Endodermal cell (in vitro differentiated cells): ENCODE results near the gene RNF113B. TPM values are rescaled to one million over a fixed set of nuclear protein-coding genes. Genes with fewer than 3 reads are reported as not detected.

Source experiments
- DNase-seq: peaks from one replicate; pipeline ENCODE4 v3.0.0-alpha.2; 2017
- H3K27ac ChIP-seq: 2 replicates; pipeline ENCODE4 v1.5.1; 2013; ENCODE audit warnings: mild to moderate bottlenecking, low read depth, low read length, moderate library complexity
- H3K27me3 ChIP-seq: 2 replicates; pipeline ENCODE4 v1.6.1; 2013; ENCODE audit warnings: mild to moderate bottlenecking, low read length, moderate library complexity; ENCODE audit not compliant: insufficient read depth, control insufficient read depth, poor library complexity, severe bottlenecking
- H3K36me3 ChIP-seq: 2 replicates; pipeline ENCODE4 v1.7.0; 2013; ENCODE audit warnings: mild to moderate bottlenecking, low read length, moderate library complexity; ENCODE audit not compliant: control insufficient read depth, insufficient read depth
- H3K4me1 ChIP-seq: one replicate; pipeline ENCODE4 v1.7.0; 2013; ENCODE audit warnings: low read length; ENCODE audit not compliant: control insufficient read depth, insufficient read depth
- H3K4me3 ChIP-seq: 2 replicates; pipeline ENCODE4 v1.5.1; 2013; ENCODE audit warnings: mild to moderate bottlenecking, low read length, moderate library complexity
- H3K9ac ChIP-seq: 2 replicates; pipeline ENCODE4 v1.6.1; 2013; ENCODE audit warnings: mild to moderate bottlenecking, low read length, moderate library complexity; ENCODE audit not compliant: poor library complexity, severe bottlenecking; ENCODE audit errors: extremely low read depth
- H3K9me3 ChIP-seq: 2 replicates; pipeline ENCODE4 v1.6.1; 2013; ENCODE audit warnings: mild to moderate bottlenecking, low read length, moderate library complexity; ENCODE audit not compliant: control insufficient read depth
- H3K27ac Mint-ChIP-seq: 2 replicates; pipeline ENCODE4 v1.8.0; 2020; ENCODE audit warnings: mixed read lengths
- H3K27me3 Mint-ChIP-seq: 2 replicates; pipeline ENCODE4 v1.8.0; 2021; ENCODE audit warnings: mild to moderate bottlenecking, mixed read lengths; ENCODE audit not compliant: insufficient read depth
- H3K36me3 Mint-ChIP-seq: 2 replicates; pipeline ENCODE4 v1.8.0; 2020; ENCODE audit warnings: low read depth, mixed read lengths
- H3K4me1 Mint-ChIP-seq: 2 replicates; pipeline ENCODE4 v1.8.0; 2020; ENCODE audit warnings: mixed read lengths
- H3K4me3 Mint-ChIP-seq: 2 replicates; pipeline ENCODE4 v1.8.0; 2020; ENCODE audit warnings: mild to moderate bottlenecking, moderate library complexity, mixed read lengths
- H3K9me3 Mint-ChIP-seq: 2 replicates; pipeline ENCODE4 v1.8.0; 2020; ENCODE audit warnings: mild to moderate bottlenecking, mixed read lengths
- WGBS, 2 experiments: methylation state at CpG; one replicate each; pipeline versions ENCODE4 v1.1.5 to v1.1.7; 2013; ENCODE audit warnings: missing lambda C conversion rate in 2 of 2, mixed read lengths in 1 of 2; ENCODE audit not compliant: insufficient coverage in 1 of 2, insufficient read length in 1 of 2; 5-methylcytosine and 5-hydroxymethylcytosine counted together
- total RNA-seq, 2 donors: library from RNA; stranded (reverse); fragmentation: NEBNext Ultra II Directional in 1 of 2; extraction: Animal tissue kit (Norgen Biotek cat#: 25700) in 1 of 2; gene quantifications; 2 replicates in 1 of 2; 3 replicates in 1 of 2; pipeline ENCODE4 v1.2.1, GENCODE V29; 2021
- TF ChIP-seq, protein P1 (sequence below): fragments of 200-600 bp; sonication (generic); conservative IDR thresholded peaks from 2 replicates; pipeline ENCODE4 v1.5.0; 2021; ENCODE audit warnings: antibody characterized with exemption, mild to moderate bottlenecking

RNF113B gene
- total RNA-seq, 2 donors from 2014 or later, result not detected

DNA sequence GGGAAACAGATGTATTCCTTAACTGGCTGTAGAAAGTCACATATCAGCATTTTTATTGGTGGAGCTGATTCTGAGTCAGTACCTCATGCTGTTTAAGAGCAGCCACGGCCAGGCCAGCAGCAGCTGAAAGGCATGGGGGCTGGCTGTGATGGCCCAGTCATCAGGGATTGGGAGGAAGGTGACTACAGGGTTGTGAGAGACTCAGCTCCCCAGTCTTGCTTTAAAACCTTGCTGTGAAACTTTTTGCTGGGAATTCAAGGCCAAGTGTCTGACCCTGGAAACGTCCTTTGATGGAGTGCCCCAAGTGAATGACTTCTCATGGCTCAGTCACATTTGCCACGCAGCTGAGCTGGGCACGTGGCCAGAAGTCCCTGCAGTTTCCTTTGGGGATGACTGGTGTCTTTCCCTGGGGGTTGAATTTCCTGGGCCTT is 39.1 kb upstream of the RNF113B start:
- Histone ChIP-seq H3K4me1 (no peaks in the 10 kb centered on the region), H3K4me3 (no peak overlapping the region), H3K9ac (no peak overlapping the region), H3K9me3 (peaks cover 2% of the 10 kb centered on the region), H3K27me3 (no peaks in the 10 kb centered on the region), H3K27ac (no peak overlapping the region), H3K36me3 (peaks cover 90% of the 10 kb centered on the region)
- no peak overlapping the region for H3K4me3 Mint-ChIP-seq
- no peaks in the 10 kb centered on the region for H3K27me3 Mint-ChIP-seq
- H3K4me1 Mint-ChIP-seq, result peaks cover 28% of the 10 kb centered on the region
- H3K9me3 Mint-ChIP-seq, result peaks cover 5% of the 10 kb centered on the region
- peaks cover 67% of the 10 kb centered on the region for H3K36me3 Mint-ChIP-seq
- no peak for DNase-seq
- WGBS, 2 experiments, result 93 to 100% methylated on average over 2 to 4 of the region's 4 CpGs
- TF ChIP-seq, protein P1, sequence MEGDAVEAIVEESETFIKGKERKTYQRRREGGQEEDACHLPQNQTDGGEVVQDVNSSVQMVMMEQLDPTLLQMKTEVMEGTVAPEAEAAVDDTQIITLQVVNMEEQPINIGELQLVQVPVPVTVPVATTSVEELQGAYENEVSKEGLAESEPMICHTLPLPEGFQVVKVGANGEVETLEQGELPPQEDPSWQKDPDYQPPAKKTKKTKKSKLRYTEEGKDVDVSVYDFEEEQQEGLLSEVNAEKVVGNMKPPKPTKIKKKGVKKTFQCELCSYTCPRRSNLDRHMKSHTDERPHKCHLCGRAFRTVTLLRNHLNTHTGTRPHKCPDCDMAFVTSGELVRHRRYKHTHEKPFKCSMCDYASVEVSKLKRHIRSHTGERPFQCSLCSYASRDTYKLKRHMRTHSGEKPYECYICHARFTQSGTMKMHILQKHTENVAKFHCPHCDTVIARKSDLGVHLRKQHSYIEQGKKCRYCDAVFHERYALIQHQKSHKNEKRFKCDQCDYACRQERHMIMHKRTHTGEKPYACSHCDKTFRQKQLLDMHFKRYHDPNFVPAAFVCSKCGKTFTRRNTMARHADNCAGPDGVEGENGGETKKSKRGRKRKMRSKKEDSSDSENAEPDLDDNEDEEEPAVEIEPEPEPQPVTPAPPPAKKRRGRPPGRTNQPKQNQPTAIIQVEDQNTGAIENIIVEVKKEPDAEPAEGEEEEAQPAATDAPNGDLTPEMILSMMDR, result no peak
- H3K27ac Mint-ChIP-seq, result peak overlapping the region; percentile 17

DNA sequence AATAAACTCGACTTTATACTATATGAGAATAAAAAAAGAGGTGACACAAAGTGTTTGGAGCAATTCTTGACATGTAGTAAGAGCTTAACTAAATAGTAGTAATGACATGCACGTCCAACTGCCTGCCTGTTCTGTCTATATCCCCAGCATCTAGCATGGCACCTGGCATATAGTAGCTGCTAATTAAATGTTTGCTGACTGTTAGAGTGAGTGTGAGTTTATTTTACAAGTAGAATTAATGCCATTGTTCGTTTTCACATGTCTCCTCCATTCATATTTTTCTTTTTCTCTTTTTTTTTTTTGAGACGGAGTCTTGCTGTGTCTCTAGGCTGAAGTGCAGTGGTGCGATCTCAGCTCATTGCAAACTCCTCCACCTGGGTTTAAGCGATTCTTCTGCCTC is 38.4 kb upstream of the RNF113B start:
- Mint-ChIP-seq H3K9me3 (peaks cover 11% of the 10 kb centered on the region), H3K4me1 (peaks cover 23% of the 10 kb centered on the region), H3K27me3 (no peaks in the 10 kb centered on the region), H3K4me3 (no peak overlapping the region), H3K36me3 (peaks cover 71% of the 10 kb centered on the region), H3K27ac (no peak overlapping the region)
- 94 to 96% methylated on average over 5 to 6 of the region's 6 CpGs for whole genome bisulfite sequencing, 2 experiments
- TF ChIP-seq, protein P1, result no peak
- Histone ChIP-seq H3K36me3 (peaks cover 89% of the 10 kb centered on the region), H3K9ac (no peak overlapping the region), H3K27me3 (no peaks in the 10 kb centered on the region), H3K4me1 (no peaks in the 10 kb centered on the region), H3K9me3 (peaks cover 8% of the 10 kb centered on the region), H3K4me3 (no peak overlapping the region), H3K27ac (no peak overlapping the region)
- DNase-seq, result no peak

DNA sequence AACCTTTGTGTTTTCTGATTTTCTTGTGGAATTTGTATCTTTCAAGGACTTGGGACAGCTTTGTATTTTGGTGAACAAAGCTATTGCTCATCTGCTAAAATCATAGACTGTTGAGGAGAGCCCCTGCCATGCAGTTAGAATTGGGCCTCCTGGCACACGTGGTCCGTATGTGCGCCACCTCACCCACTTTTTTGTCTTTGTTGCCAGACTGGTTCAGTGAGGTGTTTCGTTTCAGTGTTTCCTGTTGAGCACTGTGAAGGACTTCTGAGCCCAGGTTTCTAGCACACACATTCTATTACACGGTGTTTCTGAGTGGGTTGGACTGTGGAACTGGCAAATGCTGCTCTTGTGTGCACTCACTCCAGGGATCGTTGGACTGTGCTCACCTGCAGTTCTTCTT is 37.6 kb upstream of the RNF113B start:
- Mint-ChIP-seq H3K9me3 (peaks cover 16% of the 10 kb centered on the region), H3K4me3 (no peak overlapping the region), H3K27ac (no peak overlapping the region), H3K36me3 (peaks cover 71% of the 10 kb centered on the region), H3K4me1 (peaks cover 16% of the 10 kb centered on the region), H3K27me3 (no peaks in the 10 kb centered on the region)
- no peak overlapping the region for H3K9ac ChIP-seq
- WGBS, 2 experiments, result 96 to 98% methylated on average over 5 to 6 of the region's 6 CpGs
- TF ChIP-seq, protein P1, result no peak
- DNase-seq, result no peak
- no peak overlapping the region for H3K27ac ChIP-seq
- H3K4me1 ChIP-seq, result no peaks in the 10 kb centered on the region
- no peaks in the 10 kb centered on the region for H3K27me3 ChIP-seq
- H3K4me3 ChIP-seq, result no peak overlapping the region
- H3K9me3 ChIP-seq, result peaks cover 11% of the 10 kb centered on the region
- H3K36me3 ChIP-seq, result peaks cover 88% of the 10 kb centered on the region
